Bronchial epithelial cell (primary cell): Measurements from ENCODE around the gene TMPRSS11E. TPM values are rescaled to one million over a fixed set of nuclear protein-coding genes. Genes with fewer than 3 reads are reported as not detected.
"Not testable (repeated sequence)": the region's sequence is repeated elsewhere in the genome, so short reads cannot be mapped to it uniquely, and the experiment has no call there.

Experiments used
- DNase-seq: peaks from one replicate; pipeline ENCODE4 v3.0.0-alpha.2; 2010; ENCODE audit warnings: low read depth
- FAIRE-seq: peaks from 2 replicates; lab custom pipeline; 2011; peaks lifted over from hg19 to GRCh38; lab: Jason Lieb, UNC
- H3K27me3 ChIP-seq: 2 replicates; pipeline ENCODE4 v1.5.1; 2011; ENCODE audit warnings: low read length; ENCODE audit not compliant: control insufficient read depth, insufficient read depth
- H3K36me3 ChIP-seq: 2 replicates; pipeline ENCODE4 v1.5.1; 2011; ENCODE audit warnings: low read length; ENCODE audit not compliant: control insufficient read depth, insufficient read depth
- H3K4me3 ChIP-seq: 2 replicates; pipeline ENCODE4 v1.5.1; 2011; ENCODE audit warnings: mild to moderate bottlenecking, low read depth, low read length, control low read depth
- CTCF ChIP-seq: IDR thresholded peaks from 2 replicates; pipeline ENCODE4 v1.5.1; 2011; ENCODE audit warnings: mild to moderate bottlenecking, moderate library complexity, low read length, control low read depth, inconsistent platforms; ENCODE audit not compliant: insufficient read depth, severe bottlenecking
- total RNA-seq: library from RNA; depleted of rRNA; stranded (reverse); fragments of >200 nt; gene quantifications from 2 replicates; pipeline ENCODE4 v1.2.1, GENCODE V29; 2014

TMPRSS11E gene
- total RNA-seq, 1 donor from 2014 or later, result 9.2 TPM

GRCh38 chr4:68490826-68491457 is 43.7 kb downstream of the TMPRSS11E start:
- TF ChIP-seq CTCF, result no peak
- H3K4me3 ChIP-seq, result no peak overlapping the region
- FAIRE-seq (no peak), DNase-seq (no peak)
- H3K36me3 ChIP-seq, result no peaks in the 10 kb centered on the region
- no peaks in the 10 kb centered on the region for H3K27me3 ChIP-seq

- Histone ChIP-seq H3K36me3 (no peaks in the 10 kb centered on the region), H3K4me3 (no peak overlapping the region), H3K27me3 (no peaks in the 10 kb centered on the region)
- no peak for TF ChIP-seq CTCF
- FAIRE-seq (no peak), DNase-seq (no peak)
Measured at GRCh38 chr4:68494688-68495087, 47.4 kb downstream of the TMPRSS11E start.

- FAIRE-seq (no peak), DNase-seq (peak; percentile 63)
- Histone ChIP-seq H3K4me3 (no peak overlapping the region), H3K27me3 (no peaks in the 10 kb centered on the region), H3K36me3 (no peaks in the 10 kb centered on the region)
- TF ChIP-seq CTCF, result peak; percentile 60
Measured at GRCh38 chr4:68498413-68499007, 51.2 kb downstream of the TMPRSS11E start.

GRCh38 chr4:68499021-68499420 is 51.8 kb downstream of the TMPRSS11E start:
- DNase-seq, result no peak
- no peaks in the 10 kb centered on the region for H3K27me3 ChIP-seq
- H3K36me3 ChIP-seq, result no peaks in the 10 kb centered on the region
- H3K4me3 ChIP-seq, result no peak overlapping the region
- no peak for TF ChIP-seq CTCF
- FAIRE-seq, result no peak

GRCh38 chr4:68503462-68503861 is 56.2 kb downstream of the TMPRSS11E start:
- not testable (repeated sequence) for H3K27me3 ChIP-seq, FAIRE-seq, DNase-seq

GRCh38 chr4:68504836-68505235 is 57.6 kb downstream of the TMPRSS11E start:
- H3K36me3 ChIP-seq, DNase-seq, H3K4me3 ChIP-seq, FAIRE-seq, H3K27me3 ChIP-seq: not testable (repeated sequence)

More at GRCh38 chr4:68503462-68503861, 56.2 kb downstream of the TMPRSS11E start:
- H3K36me3 ChIP-seq, H3K4me3 ChIP-seq: not testable (repeated sequence)

- not testable (repeated sequence) for H3K4me3 ChIP-seq, H3K27me3 ChIP-seq, FAIRE-seq, DNase-seq, H3K36me3 ChIP-seq
Measured at GRCh38 chr4:68505452-68505851, 58.2 kb downstream of the TMPRSS11E start.
